GM18867 (cell line): ENCODE results near the gene TLE7.

Experiments
- ATAC-seq: cut with Tn5 transposase; IDR thresholded peaks from one replicate; pipeline ENCODE4 v1.9.1; 2021; ENCODE audit warnings: mild to moderate bottlenecking, moderate library complexity; ENCODE audit not compliant: unreplicated experiment

Gene TLE7

DNA sequence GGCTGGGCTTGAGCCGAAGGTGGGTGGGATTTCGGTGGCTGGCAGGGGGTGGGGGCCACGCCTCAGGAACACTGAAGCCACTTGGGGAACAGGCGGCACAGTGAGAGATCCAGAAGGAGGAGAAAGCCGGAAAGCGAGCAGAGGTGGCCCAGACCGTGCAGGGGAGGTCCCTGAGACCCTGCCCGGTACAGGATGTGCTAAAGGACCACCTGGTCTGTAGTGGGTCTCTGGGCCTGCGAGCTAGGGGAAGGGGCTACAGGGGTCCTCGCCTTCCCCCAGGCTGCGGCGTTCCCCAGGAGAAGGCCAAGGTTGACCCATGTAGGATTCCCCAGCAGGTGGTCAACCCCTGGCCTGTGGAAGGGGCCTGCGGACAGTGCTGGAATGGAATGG, at the start of gene TLE7:
Gene TLE7 (minus strand): TSS at position 4 of the 390 bp plus-strand sequence. CDS start 8,730 bp downstream, outside the sequence.
- no peak for ATAC-seq

DNA sequence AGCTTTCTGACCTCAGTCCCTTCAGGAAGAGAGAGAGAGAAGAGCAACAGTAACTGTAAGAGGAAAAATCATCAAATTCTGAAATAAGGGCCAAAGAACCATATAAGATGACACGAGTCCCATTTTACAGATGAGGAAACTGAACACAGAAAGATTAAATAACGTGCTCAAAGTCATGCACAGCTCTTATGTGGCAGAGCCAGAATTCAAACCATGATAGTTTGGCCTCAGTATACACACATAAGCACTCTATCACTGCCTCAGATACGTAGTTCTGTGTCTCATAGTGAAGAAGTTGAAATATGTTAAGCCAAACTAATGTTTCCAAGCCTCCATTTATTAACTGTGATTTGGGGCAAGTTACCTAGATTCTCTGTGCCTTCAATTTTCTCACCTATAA, 49.2 kb upstream of the TLE7 start:
- no peak for ATAC-seq

DNA sequence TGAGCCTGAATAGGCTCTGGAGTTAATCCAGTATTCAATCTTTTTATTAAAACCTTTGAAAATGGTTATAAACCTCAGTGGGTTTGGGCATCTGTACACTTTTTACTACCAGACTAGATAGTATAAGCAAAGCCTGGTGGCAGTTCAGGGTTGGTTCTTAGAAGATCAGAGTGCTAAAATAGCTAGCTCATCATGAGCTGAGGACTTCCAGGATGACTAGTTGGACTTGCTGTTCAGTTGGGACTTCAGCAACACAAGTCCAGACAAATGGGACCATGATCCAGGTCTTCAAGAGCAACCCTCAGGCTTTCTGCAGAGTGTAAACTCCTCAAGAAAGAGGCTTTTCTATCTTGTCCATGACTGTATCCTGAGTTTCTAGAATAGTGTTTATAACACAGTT, 48.5 kb upstream of the TLE7 start:
- no peak for ATAC-seq

- no peak for ATAC-seq
Observed at GRCh38 chr16:71489122-71489521, 47.3 kb upstream of the TLE7 start, which contains the start of gene ZNF19. ZNF19 (minus strand) TSS chr16:71489324; CDS start chr16:71482114, 7,210 bp downstream.

- ATAC-seq, result peak; percentile 88
Observed at GRCh38 chr16:71484006-71484893, 42.4 kb upstream of the TLE7 start.

- ATAC-seq, result no peak
Observed at GRCh38 chr16:71482569-71482968, 40.7 kb upstream of the TLE7 start.

GRCh38 chr16:71480956-71481355, 39.1 kb upstream of the TLE7 start:
- ATAC-seq, result no peak

DNA sequence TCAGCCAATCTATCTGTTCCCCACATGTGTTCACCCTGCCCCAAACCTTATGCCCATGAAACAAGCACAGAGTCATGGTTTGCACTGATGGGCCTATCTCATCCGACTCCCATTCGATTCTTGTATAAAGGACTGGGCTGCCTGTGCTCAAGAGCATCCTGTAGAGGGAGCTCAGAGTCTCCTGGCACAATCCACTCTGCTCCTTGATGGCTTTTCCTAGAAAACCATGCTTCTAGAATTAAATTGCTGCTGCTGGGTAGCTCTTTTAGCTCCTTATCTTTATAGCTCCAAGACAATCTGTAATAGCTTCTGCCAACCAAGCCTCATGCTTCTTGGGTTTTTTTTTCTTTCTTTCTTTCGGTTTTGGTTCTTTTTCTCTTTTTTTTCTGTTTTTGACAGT, 37.6 kb upstream of the TLE7 start:
- ATAC-seq, result no peak

GRCh38 chr16:71476457-71477124, 34.7 kb upstream of the TLE7 start:
- no peak for ATAC-seq

DNA sequence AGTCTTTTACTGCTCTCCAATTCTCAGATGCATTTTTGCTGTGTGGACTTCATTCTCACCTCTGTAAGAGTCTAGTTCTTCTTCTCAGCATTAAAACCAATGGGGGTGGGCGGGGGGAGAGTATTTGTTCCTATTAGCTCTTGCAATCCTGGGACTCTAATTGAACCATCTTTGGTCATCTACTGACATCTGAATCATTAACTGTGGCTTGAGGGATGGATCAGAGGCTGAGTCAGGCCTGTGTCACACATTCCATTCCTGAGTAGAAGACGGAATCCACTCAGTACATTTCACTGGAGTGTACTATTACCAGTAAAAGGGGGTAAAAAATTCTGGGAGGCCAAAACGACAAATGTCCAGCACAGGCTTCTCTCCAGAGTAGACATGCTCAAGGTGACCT, 33.0 kb upstream of the TLE7 start:
- no peak for ATAC-seq

DNA sequence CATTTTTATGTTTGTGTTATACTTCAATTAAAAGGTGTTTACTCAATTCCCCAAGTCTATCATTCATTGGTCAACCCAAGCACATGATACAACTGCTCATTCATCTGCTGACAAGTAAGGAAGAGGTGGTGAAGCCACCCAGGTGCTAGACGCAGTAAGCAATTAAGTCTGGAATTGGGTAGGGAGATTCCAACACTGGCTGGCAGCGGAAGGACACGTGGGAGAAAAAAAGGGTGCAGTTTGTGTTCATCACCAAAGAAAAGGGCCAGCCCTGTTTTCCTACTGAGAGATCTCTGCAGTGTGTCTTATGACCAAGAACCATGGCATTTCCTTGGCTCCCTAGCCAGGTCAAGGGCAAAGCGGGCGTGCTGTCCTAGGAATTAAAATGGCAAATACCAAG, 32.0 kb upstream of the TLE7 start:
- no peak for ATAC-seq

GRCh38 chr16:71472931-71473330, 31.1 kb upstream of the TLE7 start:
- no peak for ATAC-seq

DNA sequence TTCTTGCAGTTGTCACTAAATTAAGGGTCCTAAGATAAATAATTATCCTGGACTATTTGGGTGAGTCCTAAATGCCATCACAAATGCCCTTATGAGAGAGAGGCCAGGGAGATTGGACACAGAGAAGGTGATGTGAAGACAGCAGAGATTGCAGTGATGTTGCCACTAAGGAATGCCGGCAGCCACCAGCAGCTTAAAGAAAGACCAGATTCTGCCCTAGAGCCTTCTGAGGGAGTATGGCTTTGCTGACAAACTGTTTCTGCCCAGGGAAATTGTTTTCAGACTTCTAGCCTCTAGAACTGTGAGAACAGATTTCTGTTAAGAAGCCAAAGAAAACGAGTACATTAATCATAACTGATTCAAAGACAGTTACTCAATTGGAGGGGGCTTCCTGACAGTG, 30.2 kb upstream of the TLE7 start:
- ATAC-seq, result no peak

DNA sequence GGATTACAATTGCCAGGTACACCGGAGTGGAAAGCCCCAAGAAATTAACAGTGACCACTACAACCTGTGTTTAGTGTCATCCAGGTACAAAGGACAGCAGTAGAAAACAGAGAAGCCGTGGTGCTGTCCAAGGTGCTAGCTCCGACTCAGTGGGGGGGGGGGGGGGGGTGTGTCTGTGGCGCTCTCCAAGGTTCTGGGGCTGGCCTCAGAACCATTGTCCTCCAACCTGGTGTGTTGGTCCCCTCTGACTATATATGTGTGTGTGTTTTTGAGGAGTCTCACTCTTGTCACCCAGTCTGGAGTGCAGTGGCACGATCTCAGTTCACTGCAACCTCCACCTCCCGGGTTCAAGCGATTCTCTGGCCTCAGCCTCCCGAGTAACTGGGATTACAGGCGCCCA, 26.0 kb upstream of the TLE7 start:
- ATAC-seq, result no peak

- ATAC-seq, result no peak
Observed at GRCh38 chr16:71464231-71464630, 22.4 kb upstream of the TLE7 start.

- ATAC-seq, result peak; percentile 99
Observed at GRCh38 chr16:71461686-71462648, 20.1 kb upstream of the TLE7 start, which contains the start of gene ZNF23. ZNF23 (minus strand) TSS chr16:71462247; CDS start chr16:71456796, 5,451 bp downstream.

GRCh38 chr16:71460941-71461340, 19.1 kb upstream of the TLE7 start:
- ATAC-seq, result no peak

DNA sequence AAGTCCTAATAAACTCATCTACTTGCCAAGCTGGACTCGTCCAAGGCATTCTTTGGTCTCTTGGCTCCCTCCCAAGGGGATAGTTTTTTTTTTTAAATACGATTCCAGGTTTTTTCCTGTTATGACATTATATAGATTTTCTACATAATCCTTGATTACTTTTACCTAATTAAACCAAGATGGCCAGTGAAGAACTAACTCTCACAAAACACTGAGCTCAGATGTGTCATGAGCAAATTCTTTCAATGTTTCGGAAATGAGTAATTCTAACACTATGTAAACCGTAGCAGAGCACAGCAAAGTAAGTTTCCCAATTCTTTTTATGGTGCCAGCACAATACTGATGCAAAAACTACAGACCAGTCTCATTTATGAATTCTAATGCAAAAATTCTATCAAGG, 18.4 kb upstream of the TLE7 start:
- no peak for ATAC-seq

GRCh38 chr16:71459510-71459909, 17.7 kb upstream of the TLE7 start:
- ATAC-seq, result no peak

- no peak for ATAC-seq
Observed at GRCh38 chr16:71456801-71457200, 14.9 kb upstream of the TLE7 start.

DNA sequence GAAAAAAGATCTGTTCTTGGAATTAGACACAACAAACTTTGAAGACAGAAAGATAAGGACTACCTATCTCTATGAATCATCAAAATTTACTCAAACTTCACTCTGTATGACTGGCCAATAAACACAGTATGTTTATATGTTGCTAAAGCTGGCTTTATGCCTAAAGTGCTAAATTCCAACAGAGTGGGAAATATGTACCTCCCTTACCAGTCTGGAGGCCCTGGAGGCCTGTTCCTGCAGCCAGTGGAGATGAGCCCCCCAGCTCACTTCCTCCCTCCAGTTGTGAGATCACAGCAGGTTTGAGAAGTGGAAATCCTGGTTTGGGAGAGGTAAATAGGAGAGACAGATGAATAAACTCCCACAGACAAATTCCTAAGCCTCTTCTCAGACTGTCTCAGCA, 11.2 kb upstream of the TLE7 start:
- ATAC-seq, result no peak
